Stimulated activated CD4-positive, alpha-beta T cell treated with anti-CD3 and anti-CD28 coated beads, Interleukin-12 subunit alpha, Interleukin-12 subunit beta, amount 100 ng/mL, for 24 hours (primary cell): ENCODE measurements around the gene NPHP3.
"Not testable (repeated sequence)": the region's sequence is repeated elsewhere in the genome, so short reads cannot be mapped to it uniquely, and the experiment has no call there.

Experiments used
- DNase-seq, 2 experiments: peaks; one replicate each; pipeline ENCODE4 v3.0.0-alpha.2; 2020; ENCODE audit warnings: low read depth in 2 of 2

Gene NPHP3, protein sequence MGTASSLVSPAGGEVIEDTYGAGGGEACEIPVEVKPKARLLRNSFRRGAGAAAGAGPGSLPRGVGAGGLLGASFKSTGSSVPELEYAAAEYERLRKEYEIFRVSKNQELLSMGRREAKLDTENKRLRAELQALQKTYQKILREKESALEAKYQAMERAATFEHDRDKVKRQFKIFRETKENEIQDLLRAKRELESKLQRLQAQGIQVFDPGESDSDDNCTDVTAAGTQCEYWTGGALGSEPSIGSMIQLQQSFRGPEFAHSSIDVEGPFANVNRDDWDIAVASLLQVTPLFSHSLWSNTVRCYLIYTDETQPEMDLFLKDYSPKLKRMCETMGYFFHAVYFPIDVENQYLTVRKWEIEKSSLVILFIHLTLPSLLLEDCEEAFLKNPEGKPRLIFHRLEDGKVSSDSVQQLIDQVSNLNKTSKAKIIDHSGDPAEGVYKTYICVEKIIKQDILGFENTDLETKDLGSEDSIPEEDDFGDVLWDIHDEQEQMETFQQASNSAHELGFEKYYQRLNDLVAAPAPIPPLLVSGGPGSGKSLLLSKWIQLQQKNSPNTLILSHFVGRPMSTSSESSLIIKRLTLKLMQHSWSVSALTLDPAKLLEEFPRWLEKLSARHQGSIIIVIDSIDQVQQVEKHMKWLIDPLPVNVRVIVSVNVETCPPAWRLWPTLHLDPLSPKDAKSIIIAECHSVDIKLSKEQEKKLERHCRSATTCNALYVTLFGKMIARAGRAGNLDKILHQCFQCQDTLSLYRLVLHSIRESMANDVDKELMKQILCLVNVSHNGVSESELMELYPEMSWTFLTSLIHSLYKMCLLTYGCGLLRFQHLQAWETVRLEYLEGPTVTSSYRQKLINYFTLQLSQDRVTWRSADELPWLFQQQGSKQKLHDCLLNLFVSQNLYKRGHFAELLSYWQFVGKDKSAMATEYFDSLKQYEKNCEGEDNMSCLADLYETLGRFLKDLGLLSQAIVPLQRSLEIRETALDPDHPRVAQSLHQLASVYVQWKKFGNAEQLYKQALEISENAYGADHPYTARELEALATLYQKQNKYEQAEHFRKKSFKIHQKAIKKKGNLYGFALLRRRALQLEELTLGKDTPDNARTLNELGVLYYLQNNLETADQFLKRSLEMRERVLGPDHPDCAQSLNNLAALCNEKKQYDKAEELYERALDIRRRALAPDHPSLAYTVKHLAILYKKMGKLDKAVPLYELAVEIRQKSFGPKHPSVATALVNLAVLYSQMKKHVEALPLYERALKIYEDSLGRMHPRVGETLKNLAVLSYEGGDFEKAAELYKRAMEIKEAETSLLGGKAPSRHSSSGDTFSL (N-terminal part only)

DNA sequence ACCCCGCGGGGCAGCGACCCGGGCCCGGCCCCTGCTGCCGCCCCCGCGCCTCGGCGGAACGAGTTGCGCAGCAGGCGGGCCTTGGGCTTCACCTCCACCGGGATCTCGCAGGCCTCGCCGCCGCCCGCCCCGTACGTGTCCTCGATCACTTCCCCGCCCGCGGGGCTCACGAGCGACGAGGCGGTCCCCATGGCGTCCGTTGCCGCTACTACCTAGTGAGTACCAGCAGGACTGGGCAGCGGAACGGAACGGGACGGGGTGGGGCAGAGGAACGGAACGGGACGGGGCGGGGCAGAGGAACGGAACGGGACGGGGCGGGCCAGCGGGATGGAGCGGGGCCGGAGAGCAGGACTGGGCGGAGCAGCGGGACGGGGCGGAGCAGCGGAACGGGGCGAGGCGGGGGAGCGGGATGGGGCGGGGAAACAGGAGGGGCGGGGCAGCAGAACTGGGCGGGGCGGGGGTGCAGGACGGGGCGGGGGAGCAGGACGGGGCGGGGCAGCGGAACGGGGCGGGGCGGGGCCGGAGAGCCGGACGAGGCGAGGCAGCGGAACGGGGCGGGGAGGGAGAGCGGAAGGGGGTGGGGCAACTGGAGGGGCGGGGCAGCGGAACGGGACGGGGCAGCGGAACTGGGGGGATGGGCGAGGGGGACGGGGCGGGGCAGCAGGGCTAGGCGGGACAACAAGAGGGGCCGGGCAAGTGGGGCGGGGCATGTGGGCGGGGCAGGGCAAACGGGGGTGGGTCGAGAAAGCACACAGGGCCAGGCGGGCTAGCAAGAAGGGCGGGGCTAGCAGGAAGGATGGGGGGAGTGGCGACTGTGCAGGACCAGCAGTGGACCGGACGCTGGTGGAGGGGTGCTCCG is at the start of gene NPHP3:
TSS of gene NPHP3 (minus strand) at position 245 of the 859 bp plus-strand sequence. CDS start at position 191, 54 bp downstream.
- DNase-seq: peak; percentile 96 to 97

DNA sequence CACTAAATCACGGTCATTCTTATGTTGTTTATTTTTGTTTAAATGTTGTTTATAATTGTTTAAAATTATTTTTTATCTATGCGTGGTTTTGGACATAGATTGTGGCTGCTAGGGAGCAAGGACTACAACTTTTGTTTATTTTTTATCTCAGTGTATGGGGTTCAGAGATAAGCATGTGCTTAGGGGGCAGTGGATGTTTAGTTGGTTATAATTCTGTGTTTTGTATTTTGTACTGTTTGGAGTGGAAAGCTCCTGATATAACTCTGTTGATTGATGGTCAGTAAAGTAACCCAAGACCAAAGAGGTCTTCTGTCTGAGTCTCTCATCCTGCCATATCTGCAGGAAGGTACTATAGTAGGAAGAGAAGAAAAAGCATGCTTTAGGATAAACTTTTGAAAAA is 36.5 kb upstream of the NPHP3 start:
- DNase-seq: no peak

DNA sequence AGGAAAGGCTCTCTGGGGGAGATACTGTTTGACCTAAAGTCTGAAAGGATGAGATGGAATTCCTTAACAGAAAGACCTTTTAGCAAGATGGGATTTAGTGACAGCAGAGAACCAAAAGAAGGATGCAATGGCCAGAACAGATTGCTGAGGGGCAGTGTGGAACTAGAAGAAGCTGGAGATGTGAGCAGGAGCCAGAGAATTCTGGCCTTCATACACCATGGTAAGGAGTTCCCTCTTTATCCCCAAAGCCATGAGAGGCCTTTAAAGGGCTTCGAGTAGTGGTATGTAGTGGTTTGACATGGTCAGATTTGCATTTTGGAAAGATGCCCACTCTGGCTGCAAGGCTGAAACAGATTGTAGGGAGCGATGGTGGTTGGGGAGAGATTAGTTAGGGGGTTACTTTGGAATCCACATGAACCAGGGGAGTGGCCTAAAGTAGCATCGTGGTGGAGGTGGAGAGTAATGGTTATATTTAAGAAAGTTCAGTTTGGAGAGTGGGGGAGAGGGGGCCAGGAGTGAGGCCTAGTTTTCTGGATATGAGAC is 34.0 kb upstream of the NPHP3 start:
- no peak for DNase-seq

DNA sequence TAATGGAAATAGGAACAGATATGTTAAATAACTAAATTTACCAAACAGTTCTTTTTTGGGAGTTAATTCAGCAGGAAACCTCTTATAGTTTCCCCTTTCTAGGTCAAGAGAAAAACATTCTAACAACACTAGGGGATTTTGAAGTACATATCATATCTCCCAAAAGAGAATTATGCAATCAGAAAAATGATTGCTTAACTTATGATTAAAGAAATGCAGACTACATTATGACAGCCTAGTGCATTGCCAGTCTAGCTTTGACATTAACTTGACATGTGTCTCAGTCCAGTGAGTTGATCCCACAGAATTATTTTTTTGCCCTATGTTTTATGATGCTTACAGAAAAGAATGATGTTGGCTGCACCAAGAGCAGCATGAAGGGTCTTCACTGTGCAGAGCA is 31.7 kb upstream of the NPHP3 start:
- no peak for DNase-seq

DNA sequence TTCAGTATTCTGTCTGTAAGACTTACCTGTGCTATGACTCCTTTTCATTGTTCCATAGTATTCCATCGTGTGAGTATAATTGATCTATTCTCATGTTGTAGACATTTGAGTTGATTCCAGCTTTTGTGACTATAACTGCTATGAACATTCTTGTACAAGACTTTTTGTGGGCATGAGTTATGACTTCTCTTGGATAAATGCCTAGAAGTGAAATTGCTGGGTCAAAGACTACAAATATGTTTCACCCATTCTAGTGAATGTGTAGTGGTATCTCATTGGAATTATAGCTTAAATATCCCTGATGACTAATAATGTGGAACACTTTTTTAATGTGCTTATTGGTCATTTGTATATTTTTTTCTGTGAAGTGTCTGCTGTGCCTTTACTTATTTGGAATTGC is 27.6 kb upstream of the NPHP3 start:
- DNase-seq: no peak

DNA sequence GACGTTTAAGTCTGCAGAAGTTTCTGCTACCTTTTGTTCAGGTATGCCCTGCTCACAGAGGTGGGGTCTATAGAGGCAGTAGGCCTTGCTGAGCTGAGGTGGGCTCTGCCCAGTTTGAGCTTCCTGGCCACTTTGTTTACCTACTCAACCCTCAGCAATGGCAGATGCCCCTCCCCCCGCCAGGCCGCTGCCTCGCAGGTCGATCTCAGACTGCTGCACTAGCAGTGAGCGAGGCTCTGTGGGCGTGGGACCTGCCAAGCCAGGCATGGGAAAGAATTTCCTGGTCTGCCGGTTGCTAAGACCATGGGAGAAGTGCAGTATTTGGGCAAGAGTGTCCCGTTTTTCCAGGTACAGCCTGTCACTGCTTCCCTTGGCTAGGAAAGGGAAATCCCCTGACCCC is 24.5 kb upstream of the NPHP3 start:
- not testable (repeated sequence) for DNase-seq

DNA sequence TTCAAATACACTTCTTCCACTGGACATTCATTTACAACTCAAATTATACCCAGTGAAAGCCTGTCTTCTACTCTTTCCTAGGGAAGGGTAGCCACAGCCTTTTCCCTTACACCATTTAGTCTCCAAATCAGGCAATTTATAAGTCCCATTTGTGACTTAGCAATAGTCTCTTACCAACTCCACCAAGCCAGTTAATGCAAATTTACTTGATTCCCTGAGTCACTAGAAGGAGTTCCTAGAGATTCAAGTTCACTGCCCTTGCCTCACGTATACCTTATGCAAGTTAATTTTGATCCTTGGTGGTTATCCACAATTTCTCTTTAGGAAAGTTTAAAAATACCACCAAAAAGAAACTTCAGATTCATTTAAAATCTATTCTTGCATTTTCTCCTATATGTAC is 16.1 kb upstream of the NPHP3 start:
- no peak for DNase-seq

DNA sequence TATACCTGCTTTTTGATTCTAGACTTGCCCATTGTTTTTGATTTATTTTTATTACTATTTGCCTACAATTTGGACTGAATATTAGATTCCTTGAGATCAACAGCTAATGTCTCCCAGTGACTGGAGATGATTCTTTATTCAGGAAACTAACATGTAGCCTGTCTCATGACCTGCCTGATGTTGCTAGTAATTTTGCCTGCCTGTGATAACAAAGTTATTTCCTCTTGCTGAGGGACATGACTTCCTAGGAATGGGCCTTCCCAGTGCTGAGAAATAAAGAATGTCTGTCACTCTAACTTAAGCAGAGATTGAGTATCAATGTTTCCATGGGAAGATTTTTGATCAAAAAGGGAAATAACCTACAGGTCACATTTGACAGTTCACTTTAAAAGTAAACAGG is 13.4 kb upstream of the NPHP3 start:
- no peak for DNase-seq

DNA sequence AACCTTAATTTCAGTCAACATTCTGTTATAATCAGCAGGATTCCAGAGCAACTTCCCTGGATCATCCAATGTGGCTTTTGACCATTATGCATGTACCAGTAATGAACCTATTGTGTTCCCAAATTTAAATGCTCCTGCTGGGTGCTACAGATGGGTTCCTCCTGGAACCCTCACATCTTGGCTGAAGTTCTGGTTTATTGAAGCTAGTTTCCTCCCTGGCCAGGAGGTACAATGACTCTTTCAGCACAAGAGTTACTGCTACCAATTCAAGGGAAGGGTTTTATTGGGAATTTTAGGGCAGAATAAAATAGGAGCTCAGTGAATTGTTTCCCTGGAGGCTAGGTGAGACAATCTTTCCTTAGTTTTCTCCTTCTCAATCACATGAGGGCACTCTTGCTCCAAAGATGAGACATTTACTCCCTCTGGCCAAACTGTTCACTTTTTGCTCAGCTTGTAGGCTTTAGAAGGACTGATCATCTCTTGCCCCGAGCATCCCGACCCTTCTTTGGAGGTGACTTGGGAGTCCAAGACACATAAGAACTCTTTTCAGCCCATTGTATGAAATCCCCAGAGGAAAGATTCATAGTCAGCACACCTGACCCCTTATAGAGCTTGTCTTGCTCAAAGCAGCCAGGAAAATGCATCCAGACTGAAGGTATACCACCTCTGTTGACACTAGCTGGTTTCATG is 8.8 kb upstream of the NPHP3 start:
- DNase-seq: no peak

DNA sequence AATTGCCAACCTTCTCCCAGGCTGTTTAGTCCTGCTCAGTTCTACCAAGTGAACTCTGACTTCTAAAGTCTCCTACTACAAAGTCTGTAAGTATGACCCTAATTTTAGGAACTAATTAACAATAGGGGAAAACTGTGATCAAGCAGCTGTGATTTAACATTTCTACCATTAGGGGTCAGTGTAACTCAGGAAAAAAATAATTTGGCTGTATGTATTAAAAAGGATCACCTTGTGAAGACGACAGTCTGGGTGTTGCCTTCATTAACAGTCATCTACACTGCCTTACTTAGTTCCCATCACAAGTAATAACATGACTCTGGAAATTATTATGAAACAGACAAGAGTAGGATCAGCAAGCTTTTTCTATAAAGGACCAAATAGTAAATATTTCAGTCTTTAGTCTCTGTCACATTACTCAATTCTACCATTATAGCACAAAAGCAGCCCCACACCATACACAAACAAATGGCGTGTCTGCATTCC is 4.2 kb upstream of the NPHP3 start:
- DNase-seq: no peak

DNA sequence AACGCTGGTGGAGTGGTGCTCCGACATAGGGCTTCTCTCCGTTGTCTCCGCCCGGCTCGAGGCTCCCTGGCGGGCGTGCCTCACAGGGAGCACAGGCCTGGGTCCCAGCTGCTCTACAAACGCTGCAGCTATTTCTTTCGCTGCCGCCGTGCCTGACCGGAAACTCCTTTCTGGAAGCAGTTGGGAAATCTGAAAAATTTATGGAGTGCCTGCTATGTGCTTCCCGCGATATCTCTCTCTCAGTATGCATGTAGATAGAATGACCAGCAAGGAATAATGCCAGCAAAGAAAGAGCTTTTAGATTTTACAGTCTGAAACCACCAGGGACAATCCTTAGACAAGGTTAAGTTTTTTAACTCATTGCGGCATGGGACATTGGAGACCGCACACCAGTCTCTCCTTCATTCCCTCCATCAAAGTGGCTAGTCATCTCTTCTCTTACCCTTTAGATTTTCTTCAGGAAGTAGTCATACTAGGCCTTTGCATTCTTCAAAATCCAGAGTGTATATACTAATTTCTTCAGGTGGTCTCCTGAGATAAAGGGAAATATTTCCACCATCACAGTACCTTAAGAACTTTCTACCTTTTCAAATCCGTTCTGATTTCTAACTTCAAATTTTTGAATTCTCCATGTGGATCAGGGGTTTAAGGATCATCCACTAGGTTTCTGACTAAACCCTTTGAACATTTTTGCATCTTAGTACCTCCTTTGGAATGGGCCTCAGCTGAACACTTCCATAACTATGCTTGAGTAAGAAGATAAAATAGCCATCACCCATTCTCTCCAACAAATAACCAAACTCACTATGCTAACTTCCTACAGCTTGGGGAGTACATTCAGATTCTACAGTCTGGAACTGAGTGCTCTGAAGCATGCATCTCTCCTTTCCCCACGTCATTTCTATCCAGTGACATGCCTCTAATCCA is 1.1 kb upstream of the NPHP3 start:
- DNase-seq: no peak

DNA sequence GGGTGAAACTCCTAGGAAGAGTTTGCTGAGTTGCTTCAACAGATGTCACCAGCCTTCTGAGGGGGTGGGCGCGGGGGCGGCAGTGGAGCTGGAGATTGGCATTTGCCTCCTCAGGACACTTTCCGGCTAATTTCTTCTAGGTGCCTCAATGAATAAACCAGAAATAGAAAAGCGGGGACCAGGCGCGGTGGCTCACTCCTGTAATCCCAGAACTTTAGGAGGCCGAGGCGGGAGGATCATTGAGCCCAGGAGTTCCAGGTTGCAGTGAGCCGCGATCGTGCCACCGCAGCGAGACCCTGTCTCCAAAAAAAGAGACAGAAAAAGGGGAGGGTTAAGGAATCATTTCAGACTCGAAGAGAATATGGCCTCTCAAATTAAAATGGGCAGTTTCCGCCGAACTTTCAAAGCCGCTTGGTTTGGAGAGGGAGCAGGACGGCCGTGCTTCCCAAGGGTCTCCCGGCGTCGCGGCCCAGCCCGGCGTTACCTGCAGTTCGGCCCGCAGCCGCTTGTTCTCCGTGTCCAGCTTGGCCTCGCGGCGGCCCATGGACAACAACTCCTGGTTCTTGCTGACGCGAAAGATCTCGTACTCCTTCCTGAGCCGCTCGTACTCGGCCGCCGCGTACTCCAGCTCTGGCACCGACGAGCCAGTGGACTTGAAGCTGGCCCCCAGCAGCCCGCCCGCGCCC is 587 bp downstream of the NPHP3 start:
- DNase-seq: peak in 1 of 2 experiments; percentile 1

DNA sequence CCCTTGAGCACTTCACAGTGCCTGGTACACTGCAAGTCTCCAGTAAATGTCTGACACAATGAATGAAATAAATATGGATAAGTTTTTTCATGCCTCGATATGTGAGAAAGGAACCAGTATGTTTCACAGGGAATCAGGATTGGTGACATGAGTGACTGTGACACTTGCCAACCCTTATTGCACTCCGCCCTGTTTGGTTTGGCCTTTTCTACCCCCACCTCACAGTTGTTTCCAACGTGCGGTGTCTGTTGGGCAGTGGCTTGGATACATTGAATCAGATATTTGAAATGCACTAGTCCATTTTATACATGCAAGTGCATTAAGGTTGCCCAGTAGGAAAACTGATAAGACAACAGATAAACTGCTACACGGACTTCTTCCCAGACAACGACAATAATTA is 2.0 kb downstream of the NPHP3 start:
- no peak for DNase-seq

DNA sequence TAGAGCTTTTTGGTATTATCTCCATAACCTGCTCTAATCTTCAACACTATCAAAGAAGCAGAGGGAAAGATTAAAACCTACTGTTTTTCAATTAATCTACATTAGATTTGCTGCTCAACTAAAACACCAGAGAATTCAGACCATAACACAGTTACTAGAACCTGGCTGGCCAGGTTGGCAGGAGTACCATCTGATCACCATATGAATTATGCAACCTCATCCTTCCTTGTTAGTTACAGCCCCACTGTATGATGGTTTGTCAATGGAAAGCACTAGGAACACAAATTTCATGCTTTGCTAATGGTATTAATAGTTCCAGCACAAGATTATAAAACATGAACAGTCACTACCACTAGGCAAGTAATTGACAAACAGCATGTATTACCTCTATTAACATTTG is 5.8 kb downstream of the NPHP3 start:
- DNase-seq: no peak

DNA sequence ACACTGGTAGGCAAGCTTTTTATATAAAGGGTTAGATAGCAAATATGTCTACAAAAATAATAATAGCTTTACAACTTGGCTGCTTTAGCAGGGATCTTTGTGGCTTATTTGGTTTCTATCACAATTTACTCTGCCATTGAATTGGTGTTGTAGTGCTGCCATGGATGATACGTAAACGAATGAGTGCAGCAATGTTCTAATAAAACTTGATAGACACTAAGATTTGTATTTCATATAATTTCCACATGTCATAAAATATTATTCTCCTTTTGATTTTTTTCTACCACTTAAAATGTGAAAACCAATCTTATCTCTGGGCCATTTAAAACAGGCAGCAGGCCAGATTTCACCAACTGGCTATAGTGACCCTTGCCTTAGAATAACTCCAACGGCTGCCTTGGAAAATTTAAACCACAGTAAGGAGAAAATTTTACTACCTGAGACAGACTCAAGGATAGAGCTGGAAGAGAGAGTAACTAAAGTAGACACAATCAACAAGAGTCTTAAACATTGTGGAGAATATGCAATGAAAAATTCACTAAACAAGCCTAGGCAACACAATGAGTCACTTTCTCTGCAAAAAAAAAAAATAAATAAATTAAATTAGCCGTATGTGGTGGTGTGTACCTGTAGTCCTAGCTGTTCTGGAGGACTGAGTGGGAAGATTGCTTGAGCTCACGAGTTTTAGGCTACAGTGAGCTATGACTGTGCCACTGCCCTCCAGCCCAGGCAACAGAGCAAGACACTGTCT is 8.1 kb downstream of the NPHP3 start:
- no peak for DNase-seq

DNA sequence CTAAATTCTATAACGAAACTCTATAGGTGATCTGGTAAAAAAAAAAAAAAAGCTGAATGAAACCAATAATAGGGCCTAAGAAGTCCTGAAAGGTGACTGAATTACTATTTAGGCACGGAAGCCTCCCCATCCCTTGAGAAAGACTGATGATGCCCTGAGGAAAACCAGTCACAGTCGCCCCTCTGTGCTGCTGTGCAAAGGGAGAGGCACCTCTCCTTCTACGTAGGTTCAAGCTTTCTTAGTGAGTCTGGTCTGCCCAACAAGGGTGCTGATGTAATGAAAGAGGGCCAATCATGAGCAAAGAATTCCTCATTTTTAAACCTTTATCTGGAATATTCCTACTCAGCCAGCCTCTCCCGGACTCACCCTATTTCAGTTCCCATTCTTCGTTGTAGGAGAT is 11.9 kb downstream of the NPHP3 start:
- DNase-seq: no peak

DNA sequence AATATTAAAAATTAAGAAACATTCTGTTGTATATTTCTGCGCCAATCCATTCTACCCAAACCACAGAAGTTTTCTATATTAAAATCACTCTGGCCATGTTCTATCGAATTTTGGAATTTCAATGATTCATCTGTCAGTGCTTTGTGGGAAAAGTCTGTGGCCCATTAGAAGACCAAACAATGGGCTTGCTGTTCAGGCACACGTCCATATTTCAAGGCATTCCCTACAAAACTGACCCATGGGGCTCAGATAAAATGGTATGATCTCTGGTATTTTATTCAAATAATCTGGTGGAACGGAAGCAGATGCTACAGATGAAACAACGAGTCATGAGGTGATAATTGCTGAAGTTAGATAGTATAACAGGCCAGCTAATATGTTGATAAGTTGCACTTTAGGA is 12.4 kb downstream of the NPHP3 start:
- DNase-seq: no peak

DNA sequence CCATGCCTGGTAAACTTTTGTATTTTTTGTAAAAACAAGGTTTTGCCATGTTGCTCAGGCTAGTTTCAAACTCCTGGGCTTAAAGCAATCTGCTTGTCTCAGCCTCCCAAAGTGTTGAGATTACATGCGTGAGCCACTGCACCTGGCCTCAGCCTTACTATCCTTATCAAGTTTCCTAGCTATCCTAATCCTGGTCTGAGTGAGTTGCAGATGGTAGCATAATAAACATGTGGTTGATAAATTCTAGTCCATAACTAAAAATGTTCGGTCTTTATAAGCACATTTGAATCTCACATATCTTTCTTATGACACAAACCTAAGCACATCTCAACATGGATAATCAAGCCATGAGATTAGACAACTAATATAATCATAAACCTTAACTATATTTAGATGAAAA is 18.5 kb downstream of the NPHP3 start:
- no peak for DNase-seq
